Ishikawa (cell line): ENCODE data around the gene TBC1D5.

ENCODE experiments used
- CEBPB ChIP-seq: IDR thresholded peaks from 2 replicates; pipeline ENCODE4 v1.6.1; 2012
- CREB1 ChIP-seq: IDR thresholded peaks from 2 replicates; pipeline ENCODE4 v1.6.1; 2012; ENCODE audit warnings: low read depth
- EGR1 ChIP-seq: IDR thresholded peaks from 2 replicates; pipeline ENCODE4 v1.6.1; 2012
- EP300 ChIP-seq: IDR thresholded peaks from 2 replicates; pipeline ENCODE4 v1.6.1; 2012; ENCODE audit warnings: borderline replicate concordance
- FOXM1 ChIP-seq: IDR thresholded peaks from 2 replicates; pipeline ENCODE4 v1.6.1; 2012; ENCODE audit warnings: low read depth, borderline replicate concordance
- NFIC ChIP-seq: IDR thresholded peaks from 2 replicates; pipeline ENCODE4 v1.6.1; 2012
- RAD21 ChIP-seq: IDR thresholded peaks from 2 replicates; pipeline ENCODE4 v1.6.1; 2012; ENCODE audit warnings: low read depth
- TAF1 ChIP-seq: IDR thresholded peaks from 2 replicates; pipeline ENCODE4 v1.6.1; 2012; ENCODE audit warnings: low read depth, mild to moderate bottlenecking
- TCF12 ChIP-seq: IDR thresholded peaks from 2 replicates; pipeline ENCODE4 v1.6.1; 2012; ENCODE audit warnings: low read depth
- TEAD4 ChIP-seq: IDR thresholded peaks from 2 replicates; pipeline ENCODE4 v1.6.1; 2012
- YY1 ChIP-seq: IDR thresholded peaks from 2 replicates; pipeline ENCODE4 v1.6.1; 2012; ENCODE audit warnings: low read depth
- ZBTB7A ChIP-seq: IDR thresholded peaks from 2 replicates; pipeline ENCODE4 v1.6.1; 2012; ENCODE audit warnings: low read depth
- TF ChIP-seq, protein P1 (sequence below): IDR thresholded peaks from 2 replicates; pipeline ENCODE4 v1.6.1; 2012
- TF ChIP-seq, protein P2 (sequence below): IDR thresholded peaks from 2 replicates; pipeline ENCODE4 v1.6.1; 2012; ENCODE audit warnings: low read depth, mild to moderate bottlenecking
- TF ChIP-seq, protein P3 (sequence below): IDR thresholded peaks from 2 replicates; pipeline ENCODE4 v1.6.1; 2012

The TBC1D5 gene

DNA sequence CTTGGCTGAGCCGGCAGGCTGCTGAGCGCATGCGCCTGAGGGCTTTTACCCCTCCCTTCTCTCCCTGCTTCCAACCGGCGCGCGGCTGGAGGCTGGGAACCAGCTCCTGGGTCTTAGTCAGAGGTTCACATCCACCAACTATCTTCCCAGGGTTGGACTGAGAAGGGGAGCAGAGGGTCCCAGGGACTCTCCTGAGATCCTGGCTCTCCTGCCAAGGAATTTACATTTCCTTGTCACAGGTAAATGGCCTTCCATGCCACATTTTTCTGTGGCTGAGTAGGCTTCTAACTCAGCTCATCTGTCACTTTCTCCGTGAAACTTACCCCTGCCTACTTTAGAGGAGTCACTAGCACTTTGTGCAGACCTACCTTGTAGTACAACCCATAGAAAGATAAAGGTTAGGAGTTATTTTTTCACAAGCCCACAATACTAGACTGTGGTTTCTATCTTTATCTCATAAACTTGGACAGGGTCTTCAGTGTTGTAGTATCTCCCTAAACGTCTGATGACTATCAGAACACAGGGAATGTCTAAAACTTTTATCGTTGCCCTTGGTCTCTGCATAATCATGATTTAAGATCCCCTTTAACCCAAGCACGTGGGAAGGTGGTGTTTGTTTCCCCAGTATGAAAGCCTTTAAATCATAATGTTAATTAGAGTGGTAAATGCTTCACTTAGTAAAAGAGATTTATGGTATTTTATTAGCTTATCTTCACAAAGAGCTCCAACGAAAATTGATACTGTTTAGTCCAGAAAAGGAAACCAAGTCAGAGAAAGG, 638 bp upstream of the TBC1D5 start:
- TF ChIP-seq YY1 (no peak), ZBTB7A (0 out of 2 replicates have a peak, but pooled peaks have one; percentile 38)

DNA sequence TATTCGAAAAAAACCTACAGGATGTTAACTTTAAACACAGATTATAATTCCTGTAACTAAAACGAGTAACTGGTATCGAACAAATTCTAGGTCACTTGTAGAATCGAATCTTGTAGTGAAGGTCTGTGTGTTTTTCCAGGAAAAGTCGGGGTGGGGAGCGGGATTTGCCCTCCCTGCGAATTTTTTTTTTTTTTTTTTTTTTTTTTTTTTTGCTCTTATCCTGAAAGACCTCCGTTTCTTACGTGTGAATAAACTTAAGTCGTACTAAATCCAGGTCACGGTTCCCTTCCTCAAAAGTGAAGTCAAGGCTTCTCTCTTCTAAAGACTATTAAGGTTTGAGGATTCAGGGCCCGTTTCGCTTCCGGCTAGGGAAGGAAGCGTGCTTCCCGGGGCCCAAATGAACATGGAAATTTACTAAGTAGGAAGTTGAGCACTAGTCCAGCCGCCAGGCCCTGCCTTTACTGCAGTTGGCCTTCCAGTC, 770 bp downstream of the TBC1D5 start:
- TF ChIP-seq EP300 (peak; percentile 7; the same call in 1 of the 2 replicates), CREB1 (no peak), TEAD4 (no peak), FOXM1 (no peak), RAD21 (no peak), YY1 (no peak), NFIC (no peak), TAF1 (no peak), CEBPB (no peak), EGR1 (no peak), ZBTB7A (no peak), TCF12 (0 out of 2 replicates have a peak, but pooled peaks have one; percentile 18)
- TF ChIP-seq, protein P1, sequence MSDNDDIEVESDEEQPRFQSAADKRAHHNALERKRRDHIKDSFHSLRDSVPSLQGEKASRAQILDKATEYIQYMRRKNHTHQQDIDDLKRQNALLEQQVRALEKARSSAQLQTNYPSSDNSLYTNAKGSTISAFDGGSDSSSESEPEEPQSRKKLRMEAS: peak; percentile 59
- TF ChIP-seq, protein P2, sequence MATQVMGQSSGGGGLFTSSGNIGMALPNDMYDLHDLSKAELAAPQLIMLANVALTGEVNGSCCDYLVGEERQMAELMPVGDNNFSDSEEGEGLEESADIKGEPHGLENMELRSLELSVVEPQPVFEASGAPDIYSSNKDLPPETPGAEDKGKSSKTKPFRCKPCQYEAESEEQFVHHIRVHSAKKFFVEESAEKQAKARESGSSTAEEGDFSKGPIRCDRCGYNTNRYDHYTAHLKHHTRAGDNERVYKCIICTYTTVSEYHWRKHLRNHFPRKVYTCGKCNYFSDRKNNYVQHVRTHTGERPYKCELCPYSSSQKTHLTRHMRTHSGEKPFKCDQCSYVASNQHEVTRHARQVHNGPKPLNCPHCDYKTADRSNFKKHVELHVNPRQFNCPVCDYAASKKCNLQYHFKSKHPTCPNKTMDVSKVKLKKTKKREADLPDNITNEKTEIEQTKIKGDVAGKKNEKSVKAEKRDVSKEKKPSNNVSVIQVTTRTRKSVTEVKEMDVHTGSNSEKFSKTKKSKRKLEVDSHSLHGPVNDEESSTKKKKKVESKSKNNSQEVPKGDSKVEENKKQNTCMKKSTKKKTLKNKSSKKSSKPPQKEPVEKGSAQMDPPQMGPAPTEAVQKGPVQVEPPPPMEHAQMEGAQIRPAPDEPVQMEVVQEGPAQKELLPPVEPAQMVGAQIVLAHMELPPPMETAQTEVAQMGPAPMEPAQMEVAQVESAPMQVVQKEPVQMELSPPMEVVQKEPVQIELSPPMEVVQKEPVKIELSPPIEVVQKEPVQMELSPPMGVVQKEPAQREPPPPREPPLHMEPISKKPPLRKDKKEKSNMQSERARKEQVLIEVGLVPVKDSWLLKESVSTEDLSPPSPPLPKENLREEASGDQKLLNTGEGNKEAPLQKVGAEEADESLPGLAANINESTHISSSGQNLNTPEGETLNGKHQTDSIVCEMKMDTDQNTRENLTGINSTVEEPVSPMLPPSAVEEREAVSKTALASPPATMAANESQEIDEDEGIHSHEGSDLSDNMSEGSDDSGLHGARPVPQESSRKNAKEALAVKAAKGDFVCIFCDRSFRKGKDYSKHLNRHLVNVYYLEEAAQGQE: no peak
- TF ChIP-seq, protein P3, sequence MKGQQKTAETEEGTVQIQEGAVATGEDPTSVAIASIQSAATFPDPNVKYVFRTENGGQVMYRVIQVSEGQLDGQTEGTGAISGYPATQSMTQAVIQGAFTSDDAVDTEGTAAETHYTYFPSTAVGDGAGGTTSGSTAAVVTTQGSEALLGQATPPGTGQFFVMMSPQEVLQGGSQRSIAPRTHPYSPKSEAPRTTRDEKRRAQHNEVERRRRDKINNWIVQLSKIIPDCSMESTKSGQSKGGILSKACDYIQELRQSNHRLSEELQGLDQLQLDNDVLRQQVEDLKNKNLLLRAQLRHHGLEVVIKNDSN: no peak

DNA sequence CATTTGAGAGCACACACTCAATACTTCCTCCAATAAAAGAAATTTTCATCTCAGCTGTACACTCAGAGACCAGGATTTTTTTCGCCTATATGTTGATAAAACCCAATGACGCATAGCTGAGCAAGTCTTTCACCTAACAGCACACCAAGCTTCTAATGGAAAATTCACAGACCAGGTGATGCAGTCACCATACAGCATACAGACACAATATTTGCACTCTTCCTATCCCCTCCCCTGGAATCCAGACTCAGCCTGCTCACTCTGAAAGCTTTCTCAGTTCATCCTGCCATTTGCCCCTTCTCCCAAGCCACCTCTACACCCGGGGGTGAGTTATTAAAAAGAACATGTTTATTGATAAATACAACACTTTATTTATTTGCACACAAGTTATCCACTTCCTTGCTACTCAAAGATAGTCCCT, 1.7 kb downstream of the TBC1D5 start:
- TF ChIP-seq EGR1: no peak
- no peak for TF ChIP-seq TAF1
- TF ChIP-seq EP300: no peak
- no peak for TF ChIP-seq TCF12
- TF ChIP-seq CREB1: no peak
- no peak for TF ChIP-seq CEBPB
- TF ChIP-seq, protein P1: no peak
- no peak for TF ChIP-seq RAD21
- TF ChIP-seq FOXM1: no peak

DNA sequence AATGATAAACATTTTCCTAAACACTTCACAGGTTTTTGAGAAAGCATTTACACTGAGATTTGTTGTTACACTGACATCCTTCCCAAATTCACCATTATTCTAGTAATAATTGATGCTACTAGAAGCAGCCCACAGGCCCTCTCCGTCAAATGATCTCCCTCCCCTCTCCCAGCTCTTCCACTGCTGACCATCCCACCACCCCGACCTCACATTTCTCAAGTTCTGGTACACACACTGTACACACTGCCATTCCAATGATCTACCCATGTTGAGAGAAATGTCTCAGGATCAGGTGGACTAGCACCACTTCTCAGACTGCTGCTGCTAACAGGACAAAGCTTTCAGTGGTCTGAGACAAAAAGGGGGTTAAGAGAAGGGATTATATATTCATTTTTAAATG, 3.5 kb downstream of the TBC1D5 start:
- no peak for TF ChIP-seq TEAD4
- TF ChIP-seq YY1: no peak
- TF ChIP-seq RAD21: no peak
- TF ChIP-seq CEBPB: no peak
- TF ChIP-seq, protein P3: no peak
- TF ChIP-seq ZBTB7A: no peak
- TF ChIP-seq FOXM1: no peak
- no peak for TF ChIP-seq EP300

DNA sequence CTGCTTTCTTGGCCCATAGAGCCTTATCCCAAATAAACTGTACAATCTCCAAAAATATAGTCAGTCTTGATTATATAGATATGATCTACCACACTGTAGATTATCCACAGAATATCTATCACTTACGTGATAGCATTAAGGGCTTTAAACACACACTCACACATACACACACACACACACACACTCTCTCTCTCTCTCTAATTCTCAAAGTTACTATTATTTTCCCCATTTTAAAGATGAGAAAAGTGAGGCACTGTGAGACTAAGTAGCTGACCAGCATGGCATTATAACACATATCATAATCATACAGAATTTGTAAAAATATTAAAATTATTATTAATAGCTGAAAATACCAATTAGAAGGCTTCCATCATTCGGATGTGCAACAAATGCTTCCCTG, 4.2 kb downstream of the TBC1D5 start:
- TF ChIP-seq CREB1: no peak
- no peak for TF ChIP-seq NFIC
- TF ChIP-seq EP300: no peak
- TF ChIP-seq, protein P1: no peak
- no peak for TF ChIP-seq RAD21
- TF ChIP-seq CEBPB: no peak
- TF ChIP-seq ZBTB7A: no peak
- no peak for TF ChIP-seq YY1
- TF ChIP-seq TEAD4: no peak
- TF ChIP-seq, protein P2: no peak
- TF ChIP-seq TAF1: no peak
- TF ChIP-seq FOXM1: no peak
- TF ChIP-seq TCF12: no peak
- no peak for TF ChIP-seq EGR1
- TF ChIP-seq, protein P3: no peak
